ENCODE measurements around the gene ZNF547.

DNA sequence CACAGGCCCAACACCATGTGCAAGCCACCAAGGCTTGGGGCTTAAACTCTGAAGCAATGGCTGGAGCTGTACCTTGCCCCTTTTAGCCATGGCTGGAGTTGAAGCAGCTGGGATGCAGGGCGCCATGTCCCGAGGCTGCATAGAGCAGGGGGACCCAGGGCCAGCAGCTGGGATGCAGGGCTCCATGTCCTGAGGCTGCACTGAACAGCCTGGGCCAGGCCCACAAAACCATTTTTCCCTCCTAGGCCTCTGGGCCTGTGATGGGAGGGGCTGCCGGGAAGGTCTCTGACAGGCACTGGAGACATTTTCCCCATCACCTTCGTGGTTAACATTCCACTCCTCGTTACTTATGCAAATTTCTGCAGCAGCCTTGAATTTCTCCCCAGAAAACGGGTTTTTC is 10.8 kb downstream of the ZNF547 start:
- TF ChIP-seq, protein P1, sequence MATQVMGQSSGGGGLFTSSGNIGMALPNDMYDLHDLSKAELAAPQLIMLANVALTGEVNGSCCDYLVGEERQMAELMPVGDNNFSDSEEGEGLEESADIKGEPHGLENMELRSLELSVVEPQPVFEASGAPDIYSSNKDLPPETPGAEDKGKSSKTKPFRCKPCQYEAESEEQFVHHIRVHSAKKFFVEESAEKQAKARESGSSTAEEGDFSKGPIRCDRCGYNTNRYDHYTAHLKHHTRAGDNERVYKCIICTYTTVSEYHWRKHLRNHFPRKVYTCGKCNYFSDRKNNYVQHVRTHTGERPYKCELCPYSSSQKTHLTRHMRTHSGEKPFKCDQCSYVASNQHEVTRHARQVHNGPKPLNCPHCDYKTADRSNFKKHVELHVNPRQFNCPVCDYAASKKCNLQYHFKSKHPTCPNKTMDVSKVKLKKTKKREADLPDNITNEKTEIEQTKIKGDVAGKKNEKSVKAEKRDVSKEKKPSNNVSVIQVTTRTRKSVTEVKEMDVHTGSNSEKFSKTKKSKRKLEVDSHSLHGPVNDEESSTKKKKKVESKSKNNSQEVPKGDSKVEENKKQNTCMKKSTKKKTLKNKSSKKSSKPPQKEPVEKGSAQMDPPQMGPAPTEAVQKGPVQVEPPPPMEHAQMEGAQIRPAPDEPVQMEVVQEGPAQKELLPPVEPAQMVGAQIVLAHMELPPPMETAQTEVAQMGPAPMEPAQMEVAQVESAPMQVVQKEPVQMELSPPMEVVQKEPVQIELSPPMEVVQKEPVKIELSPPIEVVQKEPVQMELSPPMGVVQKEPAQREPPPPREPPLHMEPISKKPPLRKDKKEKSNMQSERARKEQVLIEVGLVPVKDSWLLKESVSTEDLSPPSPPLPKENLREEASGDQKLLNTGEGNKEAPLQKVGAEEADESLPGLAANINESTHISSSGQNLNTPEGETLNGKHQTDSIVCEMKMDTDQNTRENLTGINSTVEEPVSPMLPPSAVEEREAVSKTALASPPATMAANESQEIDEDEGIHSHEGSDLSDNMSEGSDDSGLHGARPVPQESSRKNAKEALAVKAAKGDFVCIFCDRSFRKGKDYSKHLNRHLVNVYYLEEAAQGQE (IDR thresholded peaks at IDR 0.05; ENCODE audit: insufficient read depth in 1 of 2, low read depth in 2 of 2, low read length in 2 of 2): no peak
- no peak for TF ChIP-seq POLR2AphosphoS5 (IDR thresholded peaks at IDR 0.05; ENCODE audit: low read depth, low read length)
- no peak for TF ChIP-seq SIN3A (IDR thresholded peaks at IDR 0.05; ENCODE audit: borderline replicate concordance, insufficient read depth, low read length)
- no peak for TF ChIP-seq TAF1 (IDR thresholded peaks at IDR 0.05; ENCODE audit: borderline replicate concordance, insufficient read depth, low read length)
- TF ChIP-seq FOXP2 (optimal IDR thresholded peaks at IDR 0.05; ENCODE audit: borderline replicate concordance, extremely low read depth, extremely low read length, insufficient read depth): no peak
